Retina (tissue), 1 donor: Measurements from ENCODE around the gene CFAP251.
A peak's percentile ranks its signal among the peaks of the same experiment; 100 is the strongest.

ENCODE experiments used
- DNase-seq: peaks from one replicate; pipeline ENCODE4 v3.0.0-alpha.2; 2016

CFAP251 gene

DNA sequence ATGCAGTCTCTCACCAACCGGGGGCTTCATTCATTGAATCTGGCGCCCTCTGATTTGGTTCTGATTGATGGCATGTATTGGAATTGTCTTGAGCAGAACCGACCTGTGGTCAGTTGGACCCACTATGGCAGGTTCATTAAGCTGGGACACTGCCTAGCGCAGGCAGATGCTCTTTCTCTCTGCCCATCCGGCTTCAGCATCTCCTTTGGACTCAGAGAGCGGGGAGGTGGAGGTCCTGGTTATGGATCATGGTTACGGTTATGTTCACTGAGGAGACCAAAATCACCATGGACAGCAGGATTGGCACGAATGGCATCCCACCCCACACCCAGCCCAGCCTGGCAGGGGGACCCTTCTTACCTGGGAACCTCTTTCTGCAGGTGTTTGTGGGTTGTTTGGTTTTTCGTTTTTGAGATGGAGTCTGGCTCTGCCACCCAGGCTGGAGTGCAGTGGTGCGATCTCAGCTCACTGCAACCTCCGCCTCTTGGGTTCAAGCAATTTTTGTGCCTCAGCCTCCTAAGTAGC lies 86.9 kb downstream of the CFAP251 start:
- DNase-seq = no peak

DNA sequence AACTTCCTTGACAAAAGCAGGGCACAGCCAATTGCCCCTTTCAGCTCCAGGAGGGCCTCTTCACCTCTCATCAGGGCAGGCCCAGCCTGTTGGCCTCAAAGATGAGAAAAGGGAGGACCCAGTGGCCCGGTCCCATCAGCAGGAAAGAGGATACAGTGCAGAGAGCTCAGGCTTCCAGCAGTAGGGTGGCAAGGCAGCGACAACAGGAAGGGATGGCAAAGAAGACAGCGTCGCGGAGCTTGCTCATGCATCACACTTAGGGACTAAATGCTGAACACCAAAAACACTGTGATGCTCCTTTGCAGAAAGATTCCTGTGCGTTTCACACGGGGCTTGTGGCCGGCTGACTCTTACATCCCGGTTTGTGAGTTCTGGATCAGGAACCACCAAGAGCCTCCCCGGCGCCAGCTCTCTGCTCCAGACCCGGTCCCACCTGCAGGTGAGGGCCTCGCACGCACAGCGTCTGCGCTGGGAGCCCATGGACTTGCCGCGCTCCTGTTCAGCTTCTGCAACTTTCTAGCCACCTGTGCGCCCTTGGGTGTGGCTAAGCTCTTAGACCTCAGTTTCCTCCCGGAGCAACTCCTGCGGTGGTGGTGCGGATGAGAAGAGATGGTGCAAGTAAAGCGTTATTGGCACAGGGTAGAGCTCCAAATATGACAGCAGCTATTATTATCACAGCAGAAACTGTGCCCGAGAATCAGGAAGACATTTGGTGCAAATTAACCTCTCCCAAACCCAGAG lies 88.0 kb downstream of the CFAP251 start:
- DNase-seq = no peak

GRCh38 chr12:122009741-122010140 lies 91.3 kb downstream of the CFAP251 start:
- DNase-seq = no peak

DNA sequence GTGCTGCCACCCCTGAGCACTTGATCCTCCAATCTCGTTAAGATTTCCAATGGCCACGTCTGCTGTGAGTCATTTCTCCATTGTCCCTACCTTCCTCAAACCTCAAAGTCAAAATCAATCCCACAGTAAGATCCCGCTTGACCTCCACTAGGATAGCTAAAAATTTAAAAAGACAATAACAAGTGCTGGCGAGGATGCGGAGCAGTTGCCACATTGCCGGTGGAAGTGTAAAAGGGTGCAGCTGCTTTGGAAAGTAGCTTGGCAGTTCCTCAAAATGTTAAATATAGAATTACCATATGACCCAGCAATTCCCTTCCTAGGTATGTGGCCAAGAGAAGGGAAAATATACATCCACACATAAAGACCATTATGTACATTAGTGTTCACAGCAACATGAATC lies 93.8 kb downstream of the CFAP251 start:
- no peak for DNase-seq

DNA sequence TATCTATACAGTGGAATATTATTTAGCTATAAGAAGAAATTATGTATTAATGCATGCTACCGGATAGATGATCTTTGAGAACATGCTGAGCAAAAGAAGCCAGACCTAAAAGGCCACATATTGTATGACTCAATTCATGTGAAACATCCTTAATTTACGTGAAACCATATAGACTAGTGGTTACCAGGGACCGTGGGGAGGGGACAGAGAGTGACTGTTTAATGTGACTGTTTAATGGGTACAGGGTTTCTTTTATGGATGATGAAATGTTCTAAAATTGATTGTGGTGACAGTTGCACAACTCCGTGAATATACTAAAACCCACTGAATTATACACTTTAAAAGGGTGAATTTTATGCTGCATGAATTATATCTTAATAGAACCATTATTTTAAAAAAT lies 94.7 kb downstream of the CFAP251 start:
- DNase-seq = no peak

GRCh38 chr12:122013791-122014590 lies 95.6 kb downstream of the CFAP251 start:
- no peak for DNase-seq

- DNase-seq = no peak
These were observed 96.4 kb downstream of the CFAP251 start for GRCh38 chr12:122014781-122015180.

- no peak for DNase-seq
These were observed 100.1 kb downstream of the CFAP251 start for GRCh38 chr12:122018457-122018856.

GRCh38 chr12:122018937-122019336 lies 100.5 kb downstream of the CFAP251 start:
- DNase-seq = no peak

DNA sequence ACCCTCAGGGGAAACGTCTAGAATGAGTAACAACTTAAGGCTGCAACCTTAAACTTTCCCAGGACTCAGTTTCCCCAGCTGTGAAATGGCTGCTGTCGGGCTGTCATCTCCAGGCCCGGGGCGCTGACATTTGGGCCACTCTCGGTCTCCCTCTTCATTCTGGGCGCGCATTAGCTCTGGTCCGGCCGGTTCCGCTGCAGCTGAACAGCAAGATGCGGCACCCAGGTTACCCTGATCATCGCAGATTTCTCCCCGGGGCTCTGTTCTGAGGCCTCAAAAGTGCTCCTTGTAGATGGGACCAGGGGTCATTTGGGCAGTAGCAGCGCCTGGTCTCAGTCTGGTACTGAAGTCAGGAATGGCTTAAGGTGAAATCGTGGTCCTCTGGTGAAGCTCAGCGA lies 102.4 kb downstream of the CFAP251 start:
- DNase-seq = no peak

GRCh38 chr12:122021193-122021821 lies 102.9 kb downstream of the CFAP251 start:
- peak; percentile 81 for DNase-seq

GRCh38 chr12:122021822-122022392 lies 103.5 kb downstream of the CFAP251 start, which contains the start of gene BCL7A:
Gene BCL7A, plus strand, starts transcription at chr12:122021884. Its CDS starts 208 bp downstream, at chr12:122022092.
- peak; percentile 96 for DNase-seq

DNA sequence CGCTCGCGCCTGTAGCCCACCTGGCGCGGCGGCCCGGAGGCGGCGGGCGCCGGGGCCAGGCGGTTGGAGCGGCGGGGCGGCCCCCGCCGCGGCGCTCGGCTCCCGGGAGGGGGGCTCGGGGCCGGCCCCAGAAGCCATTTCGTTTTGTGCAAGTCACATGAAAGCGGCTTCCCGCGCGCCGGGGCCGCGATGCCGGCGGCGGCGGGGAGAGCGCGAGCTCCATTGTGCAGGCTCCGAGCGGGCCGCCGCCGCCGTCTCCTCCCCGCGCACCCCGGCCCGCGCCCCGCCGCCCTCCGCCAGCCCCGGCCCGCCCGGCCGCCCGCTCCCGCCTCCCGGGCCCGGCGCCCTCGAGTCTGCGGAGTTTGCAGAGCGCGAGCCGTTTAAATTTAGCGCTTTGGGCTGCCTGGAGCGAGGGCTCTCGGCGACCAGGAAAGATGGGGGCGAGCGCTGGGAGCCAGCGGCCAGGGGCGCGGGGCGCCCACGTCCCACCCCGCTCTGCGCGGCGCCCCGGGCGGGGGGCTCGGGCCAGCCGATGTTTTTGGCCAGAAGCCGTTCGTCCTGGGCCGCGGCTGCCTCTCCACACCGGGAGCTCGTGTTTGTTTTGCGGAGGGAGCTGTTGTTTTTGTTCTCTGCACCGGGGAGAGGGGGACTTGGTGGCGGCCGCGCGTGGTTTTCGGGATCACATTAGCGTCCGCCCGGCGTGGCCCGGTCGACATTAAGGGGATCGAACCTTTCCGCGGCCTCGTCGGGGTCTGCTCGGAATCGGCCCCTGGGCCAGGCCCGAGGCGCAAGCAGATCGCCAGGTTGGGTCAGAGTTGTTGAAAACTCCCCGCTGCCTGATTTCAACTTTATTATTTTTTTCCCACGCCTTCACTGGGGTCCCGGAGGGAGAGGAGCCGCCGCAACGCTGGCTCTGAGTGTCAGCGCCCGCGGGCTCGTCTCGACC lies 104.3 kb downstream of the CFAP251 start:
- no peak for DNase-seq

DNA sequence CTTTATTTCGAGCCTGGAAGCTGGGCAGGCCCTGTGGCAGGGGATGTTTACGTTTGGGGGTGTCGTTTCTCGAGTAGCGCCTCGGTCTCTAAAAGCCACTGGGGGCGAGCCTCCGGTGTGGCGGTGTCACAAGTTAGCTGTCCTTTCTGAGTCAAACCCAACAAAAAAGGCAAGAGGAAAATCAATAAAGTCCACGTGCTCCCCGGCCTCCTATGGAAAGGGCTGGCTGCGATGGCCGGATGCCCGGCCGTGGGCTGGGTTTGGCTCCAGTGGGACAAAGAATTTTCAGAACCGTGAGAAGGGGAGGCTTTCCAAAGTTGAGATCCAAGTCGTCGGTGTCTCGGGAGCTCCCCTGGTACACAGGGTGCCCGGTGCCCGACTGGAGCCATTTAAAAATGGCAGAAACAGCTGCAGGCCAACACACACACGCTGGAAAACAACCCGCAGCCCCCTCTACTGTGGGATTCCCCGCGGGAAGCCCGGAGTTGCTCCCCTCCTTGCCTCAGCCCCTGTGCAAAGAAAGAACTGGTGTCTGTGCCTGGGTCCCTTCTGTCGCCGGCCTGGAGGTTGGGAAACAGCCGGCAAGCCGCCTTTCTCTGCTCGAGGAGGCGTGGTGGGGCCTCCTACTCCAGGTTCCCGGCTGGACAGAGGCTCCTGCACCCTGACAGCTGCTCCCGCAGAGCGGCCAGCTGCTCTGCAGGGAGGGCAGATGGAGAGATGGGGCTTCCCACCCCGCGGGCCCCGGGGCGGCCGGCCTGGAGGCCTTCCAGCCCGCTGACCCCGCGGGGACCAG lies 105.1 kb downstream of the CFAP251 start:
- DNase-seq = peak; percentile 88

DNA sequence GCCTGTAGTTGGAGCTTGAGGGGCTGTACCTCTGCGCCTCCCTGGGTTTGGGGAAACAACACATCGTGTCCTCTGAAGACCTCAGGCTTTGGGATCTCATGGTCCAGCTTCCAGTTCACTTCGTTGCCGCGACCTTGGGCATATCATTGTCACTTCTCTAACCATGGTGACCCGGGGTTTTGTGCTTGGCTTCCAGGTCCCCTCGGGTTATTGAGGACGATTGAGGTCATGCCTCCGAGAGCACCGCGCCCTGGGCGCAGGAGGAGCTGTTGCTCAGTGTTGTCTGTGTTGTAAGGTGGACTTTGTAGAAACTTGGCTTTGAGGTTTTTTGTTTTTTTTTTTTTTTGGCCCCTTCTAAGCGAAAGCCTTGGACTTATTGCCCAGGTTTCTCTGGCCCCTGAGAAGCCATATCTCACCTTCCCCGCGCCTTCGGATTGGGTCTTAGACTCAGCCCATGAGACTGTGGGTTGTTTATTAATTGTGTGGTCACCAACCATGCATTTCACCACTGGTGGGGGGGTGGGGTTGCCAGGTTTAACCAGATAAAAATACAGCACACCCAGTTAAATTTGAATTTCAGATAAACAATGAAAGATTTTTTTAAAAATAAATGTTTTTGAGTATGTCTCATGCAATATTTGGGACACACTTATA lies 105.9 kb downstream of the CFAP251 start:
- no peak for DNase-seq

- DNase-seq = no peak
These were observed 108.4 kb downstream of the CFAP251 start for GRCh38 chr12:122026706-122027333.

GRCh38 chr12:122028165-122028904 lies 109.9 kb downstream of the CFAP251 start:
- no peak for DNase-seq

GRCh38 chr12:122028905-122029560 lies 110.6 kb downstream of the CFAP251 start:
- no peak for DNase-seq
